IMR-90 (cell line): Measurements from ENCODE around the gene ZNF155. TPM values are rescaled to one million over a fixed set of nuclear protein-coding genes. Genes with fewer than 3 reads are reported as not detected.

Experiments
- ATAC-seq: fragments of 200-7000 bp; cut with Tn5 transposase; 2 replicates; pipeline ENCODE4 v1.9.1; 2020; ENCODE audit warnings: low read depth, mild to moderate bottlenecking, moderate library complexity
- BruUV-seq: library from RNA; stranded (reverse); fragments of 400-500 nt; replicated peaks from 2 replicates; lab custom pipeline; 2021; lab: Mats Ljungman, UMichigan
- CTCF ChIA-PET: fragments of 300-600 bp; formaldehyde crosslinking; extraction: SDS; loops from one replicate; lab custom pipeline; 2021; ENCODE audit warnings: antibody characterized with exemption; lab: Yijun Ruan, JAX
- POLR2A ChIA-PET: fragments of 300-600 bp; sonication (Branson Sonifier 250); formaldehyde crosslinking; loops from one replicate; lab custom pipeline; 2022; ENCODE audit warnings: antibody characterized with exemption; ENCODE audit not compliant: unreplicated experiment; lab: Charles Lee
- DNase-seq: peaks from one replicate; pipeline ENCODE4 v3.0.0; 2013
- H2AFZ ChIP-seq: replicated peaks from 2 replicates; pipeline ENCODE3; 2013; ENCODE audit warnings: low read length, mild to moderate bottlenecking; ENCODE audit not compliant: poor library complexity
- H2AK5ac ChIP-seq: 2 replicates; pipeline ENCODE4 v1.6.1; 2013; ENCODE audit warnings: low read depth, low read length, inconsistent platforms
- H2AK9ac ChIP-seq: replicated peaks from 2 replicates; pipeline ENCODE3; 2013; ENCODE audit warnings: mild to moderate bottlenecking, low read depth, low read length, moderate library complexity; ENCODE audit not compliant: poor library complexity
- H2BK120ac ChIP-seq: 2 replicates; pipeline ENCODE4 v1.6.1; 2013; ENCODE audit warnings: low read depth, low read length, inconsistent platforms
- H2BK15ac ChIP-seq: 3 replicates; pipeline ENCODE4 v1.6.1; 2013; ENCODE audit warnings: low read depth, low read length, inconsistent platforms
- H2BK20ac ChIP-seq: 2 replicates; pipeline ENCODE4 v1.6.1; 2013; ENCODE audit warnings: low read depth, mild to moderate bottlenecking, inconsistent platforms, low read length, moderate library complexity
- H2BK5ac ChIP-seq: 2 replicates; pipeline ENCODE4 v1.6.1; 2013; ENCODE audit warnings: mild to moderate bottlenecking, low read depth, low read length, inconsistent platforms; ENCODE audit not compliant: poor library complexity, severe bottlenecking
- H3K14ac ChIP-seq: replicated peaks from 2 replicates; pipeline ENCODE4 v1.6.1; 2013; ENCODE audit warnings: low read depth, low read length, inconsistent platforms
- H3K18ac ChIP-seq: 2 replicates; pipeline ENCODE4 v1.6.1; 2013; ENCODE audit warnings: low read depth, low read length, control low read depth
- H3K23ac ChIP-seq: 2 replicates; pipeline ENCODE4 v1.6.1; 2013; ENCODE audit warnings: low read depth, low read length, inconsistent platforms
- H3K27ac ChIP-seq: 2 replicates; pipeline ENCODE4 v1.5.1; 2013; ENCODE audit warnings: mild to moderate bottlenecking, control low read depth, low read length; ENCODE audit not compliant: insufficient read depth
- H3K27me3 ChIP-seq: 2 replicates; pipeline ENCODE4 v1.6.1; 2013; ENCODE audit warnings: low read length; ENCODE audit not compliant: control insufficient read depth, insufficient read depth
- H3K36me3 ChIP-seq: 2 replicates; pipeline ENCODE4 v1.6.1; 2013; ENCODE audit warnings: low read length, mixed read lengths; ENCODE audit not compliant: control insufficient read depth, insufficient read depth
- H3K4ac ChIP-seq: 2 replicates; pipeline ENCODE4 v1.6.1; 2013; ENCODE audit warnings: low read depth, low read length, inconsistent platforms
- H3K4me1 ChIP-seq: 2 replicates; pipeline ENCODE4 v1.6.1; 2013; ENCODE audit warnings: low read length, mixed read lengths; ENCODE audit not compliant: control insufficient read depth, insufficient read depth
- H3K4me2 ChIP-seq: 2 replicates; pipeline ENCODE4 v1.6.1; 2013; ENCODE audit warnings: low read depth, mild to moderate bottlenecking, control low read depth, low read length, moderate library complexity
- H3K4me3 ChIP-seq: 2 replicates; pipeline ENCODE4 v1.5.1; 2013; ENCODE audit warnings: low read depth, mild to moderate bottlenecking, control low read depth, low read length, moderate library complexity; ENCODE audit not compliant: insufficient read depth
- H3K56ac ChIP-seq: 2 replicates; pipeline ENCODE4 v1.6.1; 2013; ENCODE audit warnings: low read length, inconsistent platforms; ENCODE audit not compliant: insufficient read depth; ENCODE audit errors: extremely low read depth
- H3K79me1 ChIP-seq, 2 experiments: 2 replicates each; pipeline ENCODE4 v1.6.1; 2013; ENCODE audit warnings: low read length in 2 of 2, inconsistent platforms in 1 of 2, low read depth in 1 of 2
- H3K9ac ChIP-seq: 2 replicates; pipeline ENCODE4 v1.6.1; 2013; ENCODE audit warnings: low read depth, low read length, control low read depth
- H3K9me1 ChIP-seq: 2 replicates; pipeline ENCODE4 v1.6.1; 2013; ENCODE audit warnings: low read length, inconsistent platforms; ENCODE audit not compliant: insufficient read depth
- H3K9me3 ChIP-seq: 2 replicates; pipeline ENCODE4 v1.6.1; 2013; ENCODE audit warnings: low read length; ENCODE audit not compliant: control insufficient read depth, insufficient read depth
- H4K20me1 ChIP-seq: 2 replicates; pipeline ENCODE4 v1.6.1; 2013; ENCODE audit warnings: low read length, inconsistent platforms; ENCODE audit not compliant: insufficient read depth
- H4K5ac ChIP-seq: 2 replicates; pipeline ENCODE4 v1.6.1; 2013; ENCODE audit warnings: mild to moderate bottlenecking, low read depth, low read length, control low read depth
- H4K8ac ChIP-seq, 2 experiments: 2 replicates each; pipeline ENCODE4 v1.6.1; 2013; ENCODE audit warnings: low read depth in 2 of 2, low read length in 2 of 2, control low read depth in 1 of 2, inconsistent platforms in 1 of 2
- H4K91ac ChIP-seq: 2 replicates; pipeline ENCODE4 v1.6.1; 2013; ENCODE audit warnings: low read depth, low read length, inconsistent platforms; ENCODE audit not compliant: insufficient read depth
- BHLHE40 ChIP-seq: fragments of 150-350 bp; IDR thresholded peaks from 2 replicates; pipeline ENCODE4 v1.6.1; 2016; ENCODE audit warnings: mild to moderate bottlenecking, low read depth, low read length
- CEBPB ChIP-seq: IDR thresholded peaks from 2 replicates; pipeline ENCODE4 v1.6.1; 2012; ENCODE audit warnings: low read depth, low read length, improper control_type of control experiment
- CHD1 ChIP-seq: IDR thresholded peaks from 2 replicates; pipeline ENCODE4 v1.6.1; 2012; ENCODE audit warnings: low read depth, low read length, improper control_type of control experiment
- ELK1 ChIP-seq: fragments of 150-350 bp; IDR thresholded peaks from 2 replicates; pipeline ENCODE4 v1.6.1; 2016; ENCODE audit warnings: low read depth, mild to moderate bottlenecking, low read length, moderate library complexity, borderline replicate concordance
- FOS ChIP-seq: fragments of 150-350 bp; IDR thresholded peaks from 2 replicates; pipeline ENCODE4 v1.6.1; 2016; ENCODE audit warnings: low read depth, low read length
- MAFK ChIP-seq: IDR thresholded peaks from 2 replicates; pipeline ENCODE4 v1.6.1; 2012; ENCODE audit warnings: low read depth, low read length, improper control_type of control experiment
- MAZ ChIP-seq: IDR thresholded peaks from 2 replicates; pipeline ENCODE4 v1.6.1; 2012; ENCODE audit warnings: low read depth, mild to moderate bottlenecking, low read length, improper control_type of control experiment, moderate library complexity, borderline replicate concordance
- MXI1 ChIP-seq: IDR thresholded peaks from 2 replicates; pipeline ENCODE4 v1.6.1; 2012; ENCODE audit warnings: low read depth, mild to moderate bottlenecking, low read length, moderate library complexity, borderline replicate concordance
- NFE2L2 ChIP-seq: fragments of 150-350 bp; IDR thresholded peaks from 2 replicates; pipeline ENCODE4 v1.6.1; 2016; ENCODE audit warnings: low read depth, mild to moderate bottlenecking, low read length
- POLR2A ChIP-seq: IDR thresholded peaks from 2 replicates; pipeline ENCODE4 v1.6.1; 2012; ENCODE audit warnings: mild to moderate bottlenecking, low read depth, low read length
- RAD21 ChIP-seq: IDR thresholded peaks from 2 replicates; pipeline ENCODE4 v1.6.1; 2012; ENCODE audit warnings: low read length, improper control_type of control experiment
- RCOR1 ChIP-seq: IDR thresholded peaks from 2 replicates; pipeline ENCODE4 v1.6.1; 2012; ENCODE audit warnings: mild to moderate bottlenecking, low read length, improper control_type of control experiment; ENCODE audit not compliant: insufficient replicate concordance
- RFX5 ChIP-seq: IDR thresholded peaks from 2 replicates; pipeline ENCODE4 v1.8.0; 2012; ENCODE audit warnings: low read depth, mild to moderate bottlenecking, low read length, moderate library complexity
- SMC3 ChIP-seq: fragments of 150-350 bp; IDR thresholded peaks from 2 replicates; pipeline ENCODE4 v1.6.1; 2016; ENCODE audit warnings: low read depth, mild to moderate bottlenecking, antibody characterized with exemption, low read length, moderate library complexity
- WGBS, 2 experiments: methylation state at CpG; one replicate each; pipeline versions ENCODE4 v1.1.5 to v1.1.7; 2013; ENCODE audit warnings: missing lambda C conversion rate in 2 of 2; ENCODE audit not compliant: insufficient read length in 1 of 2; ENCODE audit errors: extremely low coverage in 2 of 2; 5-methylcytosine and 5-hydroxymethylcytosine counted together
- dilution Hi-C: fragments of 300-500 bp; cut with HindIII; formaldehyde crosslinking; loops from one replicate; pipeline ENCODE4 v1.14.3; 2018; ENCODE audit warnings: low sequenced_read_pairs; ENCODE audit not compliant: unreplicated experiment
- in situ Hi-C: fragments of 300-500 bp; cut with MboI; formaldehyde crosslinking; loops from 3 replicates; pipeline ENCODE4 v1.14.3; 2019; ENCODE audit warnings: low sequenced_read_pairs, inconsistent platforms, mixed read lengths
- intact Hi-C: fragments of 100-400 bp; cut with micrococcal nuclease; formaldehyde crosslinking; loops from 2 replicates; pipeline ENCODE4 v1.10.0; 2022
- polyA plus RNA-seq, 3 experiments: library from polyadenylated mRNA; depleted of rRNA; stranded (reverse); fragments of >200 nt; gene quantifications; 2 replicates each; pipeline ENCODE4 v1.2.3, GENCODE V29; 2012; ENCODE audit warnings: low replicate concordance in 1 of 3
- total RNA-seq: library from RNA; depleted of rRNA; stranded (reverse); fragments of >200 nt; gene quantifications from 2 replicates; pipeline ENCODE4 v1.2.3, GENCODE V29; 2012
- TF ChIP-seq, protein P1 (sequence below): fragments of 150-350 bp; IDR thresholded peaks from 2 replicates; pipeline ENCODE4 v1.6.1; 2017; ENCODE audit warnings: mild to moderate bottlenecking, antibody characterized with exemption, low read length, low read depth
- TF ChIP-seq, protein P2 (sequence below): conservative IDR thresholded peaks from 2 replicates; pipeline ENCODE4 v1.5.1; 2012; ENCODE audit warnings: mild to moderate bottlenecking, low read depth, low read length, improper control_type of control experiment

The ZNF155 gene
- total and polyA plus RNA-seq, 2 of the 4 experiments (the other 2 are of a cell fraction): 3.5 to 9.0 TPM

DNA sequence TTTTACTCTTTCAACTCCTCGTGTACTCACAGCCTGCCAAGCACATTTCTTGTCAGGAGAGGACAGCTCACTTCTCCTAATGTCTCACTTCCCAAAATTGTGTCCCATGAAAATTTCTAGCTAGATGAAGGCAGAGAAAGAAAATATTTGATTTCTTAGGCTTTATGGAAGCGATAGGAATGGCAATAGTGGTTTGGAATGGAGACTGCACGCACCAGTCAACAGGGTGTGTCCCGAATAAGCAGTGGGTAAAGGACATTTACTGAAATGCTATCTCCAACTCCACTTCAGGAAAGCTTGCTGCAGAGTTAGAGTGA, 40.9 kb downstream of the ZNF155 start:
- H3K79me1 ChIP-seq: peaks cover 15 to 27% of the 10 kb centered on the region in 2 experiments
- no peak overlapping the region for H2BK120ac ChIP-seq
- peaks cover 17% of the 10 kb centered on the region for H3K36me3 ChIP-seq
- H2BK15ac ChIP-seq: no peak overlapping the region
- TF ChIP-seq NFE2L2 (no peak), MXI1 (no peak), SMC3 (no peak), RAD21 (no peak), MAZ (no peak), MAFK (no peak), RFX5 (no peak), POLR2A (no peak), BHLHE40 (no peak), CEBPB (no peak), ELK1 (no peak), FOS (no peak), CHD1 (no peak), RCOR1 (no peak)
- TF ChIP-seq, protein P1, sequence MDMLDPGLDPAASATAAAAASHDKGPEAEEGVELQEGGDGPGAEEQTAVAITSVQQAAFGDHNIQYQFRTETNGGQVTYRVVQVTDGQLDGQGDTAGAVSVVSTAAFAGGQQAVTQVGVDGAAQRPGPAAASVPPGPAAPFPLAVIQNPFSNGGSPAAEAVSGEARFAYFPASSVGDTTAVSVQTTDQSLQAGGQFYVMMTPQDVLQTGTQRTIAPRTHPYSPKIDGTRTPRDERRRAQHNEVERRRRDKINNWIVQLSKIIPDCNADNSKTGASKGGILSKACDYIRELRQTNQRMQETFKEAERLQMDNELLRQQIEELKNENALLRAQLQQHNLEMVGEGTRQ: no peak
- TF ChIP-seq, protein P2, sequence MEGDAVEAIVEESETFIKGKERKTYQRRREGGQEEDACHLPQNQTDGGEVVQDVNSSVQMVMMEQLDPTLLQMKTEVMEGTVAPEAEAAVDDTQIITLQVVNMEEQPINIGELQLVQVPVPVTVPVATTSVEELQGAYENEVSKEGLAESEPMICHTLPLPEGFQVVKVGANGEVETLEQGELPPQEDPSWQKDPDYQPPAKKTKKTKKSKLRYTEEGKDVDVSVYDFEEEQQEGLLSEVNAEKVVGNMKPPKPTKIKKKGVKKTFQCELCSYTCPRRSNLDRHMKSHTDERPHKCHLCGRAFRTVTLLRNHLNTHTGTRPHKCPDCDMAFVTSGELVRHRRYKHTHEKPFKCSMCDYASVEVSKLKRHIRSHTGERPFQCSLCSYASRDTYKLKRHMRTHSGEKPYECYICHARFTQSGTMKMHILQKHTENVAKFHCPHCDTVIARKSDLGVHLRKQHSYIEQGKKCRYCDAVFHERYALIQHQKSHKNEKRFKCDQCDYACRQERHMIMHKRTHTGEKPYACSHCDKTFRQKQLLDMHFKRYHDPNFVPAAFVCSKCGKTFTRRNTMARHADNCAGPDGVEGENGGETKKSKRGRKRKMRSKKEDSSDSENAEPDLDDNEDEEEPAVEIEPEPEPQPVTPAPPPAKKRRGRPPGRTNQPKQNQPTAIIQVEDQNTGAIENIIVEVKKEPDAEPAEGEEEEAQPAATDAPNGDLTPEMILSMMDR: no peak
- peak overlapping the region; percentile 64 for H2BK5ac ChIP-seq
- no peak overlapping the region for H2BK20ac ChIP-seq
- dilution Hi-C loops: no loop called here
- H4K91ac ChIP-seq: peak overlapping the region; percentile 7; the same call in 1 of the 2 replicates
- H3K9ac ChIP-seq: peak overlapping the region; percentile 80
- peaks cover 5% of the 10 kb centered on the region; the same call in 1 of the 2 replicates for H3K9me3 ChIP-seq
- WGBS, 2 experiments: no CpG with 5 or more reads among the region's 4 CpGs
- no peaks in the 10 kb centered on the region for H4K20me1 ChIP-seq
- BruUV-seq: no TSS peak
- H3K56ac ChIP-seq: no peak overlapping the region
- peak overlapping the region; percentile 43; the same call in 1 of the 2 replicates for H3K27ac ChIP-seq
- no peaks in the 10 kb centered on the region for H3K27me3 ChIP-seq
- H4K5ac ChIP-seq: peak overlapping the region; percentile 99
- no peak for ATAC-seq
- peak overlapping the region; percentile 2; the same call in 1 of the 2 replicates for H2AK5ac ChIP-seq
- H3K9me1 ChIP-seq: peaks cover 8% of the 10 kb centered on the region; the same call in 1 of the 2 replicates
- no peak for DNase-seq
- CTCF ChIA-PET: no interaction called here
- H2AFZ ChIP-seq: peak overlapping the region; percentile 96
- peak overlapping the region; percentile 65; the same call in 1 of the 2 replicates for H3K18ac ChIP-seq
- peak overlapping the region; percentile 99 for H3K4me2 ChIP-seq
- no peak overlapping the region for H3K23ac ChIP-seq
- in situ Hi-C loops: no loop called here
- POLR2A ChIA-PET: no interaction called here
- no peaks in the 10 kb centered on the region; the same call in 1 of the 2 replicates for H3K4me1 ChIP-seq
- intact Hi-C loops: no loop called here
- H3K4ac ChIP-seq: peak overlapping the region; percentile 58
- H3K4me3 ChIP-seq: peak overlapping the region; percentile 79
- H3K14ac ChIP-seq: peak overlapping the region; percentile 66
- H4K8ac ChIP-seq: peak overlapping the region; percentile 90 to 99
- peak overlapping the region; percentile 93 for H2AK9ac ChIP-seq
